DND-41 (cell line): ENCODE measurements around the gene SYNE2.
A peak's percentile ranks its signal among the peaks of the same experiment; 100 is the strongest.

Experiments used
- ATAC-seq: fragments of 200-7000 bp; cut with Tn5 transposase; 3 replicates; pipeline ENCODE4 v1.9.1; 2021; ENCODE audit warnings: low read depth; ENCODE audit not compliant: insufficient read depth
- DNase-seq: peaks from one replicate; pipeline ENCODE4 v3.0.0-alpha.2; 2020
- H2AFZ ChIP-seq: 2 replicates; pipeline ENCODE4 v1.6.0; 2012; ENCODE audit warnings: low read depth, low read length
- H3K27ac ChIP-seq: 2 replicates; pipeline ENCODE4 v1.5.1; 2012; ENCODE audit warnings: low read length, inconsistent platforms
- H3K27me3 ChIP-seq: fragments of 200-600 bp; sonication (generic); 2 replicates; pipeline ENCODE4 v1.6.0; 2012; ENCODE audit warnings: low read length, mild to moderate bottlenecking, inconsistent platforms; ENCODE audit not compliant: insufficient read depth, poor library complexity
- H3K36me3 ChIP-seq: 2 replicates; pipeline ENCODE4 v1.5.1; 2012; ENCODE audit warnings: low read length, inconsistent platforms; ENCODE audit not compliant: insufficient read depth
- H3K4me1 ChIP-seq: 2 replicates; pipeline ENCODE4 v1.5.1; 2012; ENCODE audit warnings: mild to moderate bottlenecking, low read length; ENCODE audit not compliant: insufficient read depth
- H3K4me2 ChIP-seq: 2 replicates; pipeline ENCODE4 v1.6.0; 2012; ENCODE audit warnings: mild to moderate bottlenecking, moderate library complexity, low read length, inconsistent platforms; ENCODE audit not compliant: insufficient read depth
- H3K4me3 ChIP-seq, 2 experiments: fragments of 200-600 bp in 1 of 2; shearing (Covaris generic) in 1 of 2; 2 replicates each; pipeline ENCODE4 v1.5.1; 2012 to 2016; ENCODE audit warnings: inconsistent platforms in 2 of 2, low read length in 2 of 2, mild to moderate bottlenecking in 2 of 2, low read depth in 1 of 2, moderate library complexity in 1 of 2
- H3K79me2 ChIP-seq: 2 replicates; pipeline ENCODE4 v1.6.0; 2012; ENCODE audit warnings: low read length, inconsistent platforms; ENCODE audit not compliant: insufficient read depth
- H3K9ac ChIP-seq: 2 replicates; pipeline ENCODE4 v1.6.0; 2012; ENCODE audit warnings: low read depth, mild to moderate bottlenecking, inconsistent platforms, low read length, moderate library complexity
- H3K9me3 ChIP-seq: 2 replicates; pipeline ENCODE4 v1.5.1; 2012; ENCODE audit warnings: low read length, moderate library complexity, mild to moderate bottlenecking, inconsistent platforms; ENCODE audit not compliant: insufficient read depth, severe bottlenecking
- H4K20me1 ChIP-seq: 2 replicates; pipeline ENCODE4 v1.6.0; 2012; ENCODE audit warnings: low read length; ENCODE audit not compliant: insufficient read depth
- CTCF ChIP-seq: IDR thresholded peaks from 2 replicates; pipeline ENCODE4 v1.5.1; 2012; ENCODE audit warnings: borderline replicate concordance, low read length, moderate library complexity, mild to moderate bottlenecking; ENCODE audit not compliant: poor library complexity, severe bottlenecking; ENCODE audit errors: extremely low read depth
- EZH2 ChIP-seq: IDR thresholded peaks from 3 replicates; pipeline ENCODE4 v1.6.1; 2012; ENCODE audit warnings: borderline replicate concordance, low read depth, mild to moderate bottlenecking, moderate library complexity, low read length, inconsistent platforms; ENCODE audit not compliant: severe bottlenecking

The SYNE2 gene

DNA sequence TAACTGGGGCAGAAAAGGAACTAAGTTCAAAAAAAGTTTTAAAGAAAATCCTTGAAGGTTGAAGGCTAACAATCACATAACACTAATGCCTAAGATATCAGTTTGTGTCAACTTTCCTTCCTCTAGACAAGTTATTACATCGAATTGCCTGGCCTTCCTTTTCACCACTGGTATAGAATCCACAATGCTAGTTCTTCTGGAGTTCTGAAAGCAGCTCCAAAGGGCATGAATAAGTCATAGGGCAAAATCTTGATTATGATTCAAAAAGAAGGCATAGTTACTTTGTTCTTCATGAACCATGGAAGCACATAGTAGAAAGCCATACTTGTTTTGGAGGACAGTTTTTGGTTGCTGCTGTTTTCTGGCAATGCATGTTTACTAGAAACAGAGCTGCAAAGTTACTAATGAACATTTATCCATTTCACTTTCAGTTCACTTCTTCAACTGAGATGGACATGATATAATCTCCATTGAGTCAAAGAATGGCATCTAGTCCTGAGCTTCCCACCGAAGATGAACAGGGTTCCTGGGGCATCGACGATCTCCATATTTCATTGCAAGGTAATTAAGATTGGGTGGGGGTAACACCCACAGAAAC lies 56.0 kb downstream of the SYNE2 start:
- Histone ChIP-seq H3K4me2 (no peak overlapping the region), H3K4me3 (no peak overlapping the region), H3K36me3 (peaks cover 43% of the 10 kb centered on the region), H3K4me1 (no peaks in the 10 kb centered on the region), H4K20me1 (peaks cover 12% of the 10 kb centered on the region; the same call in 1 of the 2 replicates), H3K27me3 (no peaks in the 10 kb centered on the region), H3K9me3 (no peaks in the 10 kb centered on the region), H3K79me2 (peaks cover 73% of the 10 kb centered on the region), H3K9ac (no peak overlapping the region), H3K27ac (peak overlapping the region; percentile 45), H2AFZ (no peak overlapping the region)
- no peak for TF ChIP-seq CTCF
- TF ChIP-seq EZH2 = no peak
- DNase-seq = no peak
- ATAC-seq = no peak

DNA sequence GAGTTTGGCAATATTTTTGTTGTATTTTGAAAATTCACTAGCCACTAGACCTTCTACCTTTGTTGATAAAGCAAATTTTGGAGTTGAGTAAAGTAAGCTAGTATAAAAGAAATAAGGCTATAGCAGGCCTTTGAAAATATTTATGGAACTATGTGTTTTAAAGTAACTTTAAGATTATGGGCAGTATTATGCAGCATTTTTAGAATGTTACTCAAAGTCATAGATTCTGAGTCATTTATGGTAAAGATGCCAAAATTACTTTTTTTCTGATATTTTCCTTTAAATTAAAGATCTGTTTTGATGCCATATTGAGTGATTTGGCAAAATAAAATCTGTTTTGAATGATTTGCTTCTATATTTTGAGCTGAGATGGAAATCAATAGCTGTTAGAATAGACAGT lies 57.2 kb downstream of the SYNE2 start:
- TF ChIP-seq CTCF = no peak
- no peak for TF ChIP-seq EZH2
- Histone ChIP-seq H4K20me1 (peaks cover 12% of the 10 kb centered on the region; the same call in 1 of the 2 replicates), H3K36me3 (peaks cover 47% of the 10 kb centered on the region), H2AFZ (no peak overlapping the region), H3K9ac (no peak overlapping the region), H3K9me3 (no peaks in the 10 kb centered on the region), H3K4me1 (no peaks in the 10 kb centered on the region), H3K79me2 (peaks cover 72% of the 10 kb centered on the region), H3K4me2 (no peak overlapping the region), H3K27me3 (no peaks in the 10 kb centered on the region), H3K27ac (no peak overlapping the region), H3K4me3 (no peak overlapping the region)
- ATAC-seq (no peak), DNase-seq (no peak)

- Histone ChIP-seq H3K27ac (no peak overlapping the region), H2AFZ (no peak overlapping the region), H3K79me2 (peaks cover 65% of the 10 kb centered on the region), H3K9me3 (no peaks in the 10 kb centered on the region), H3K9ac (no peak overlapping the region), H3K27me3 (no peaks in the 10 kb centered on the region), H3K4me2 (no peak overlapping the region), H3K4me3 (no peak overlapping the region), H4K20me1 (peaks cover 5% of the 10 kb centered on the region; the same call in 1 of the 2 replicates), H3K36me3 (peaks cover 51% of the 10 kb centered on the region), H3K4me1 (no peaks in the 10 kb centered on the region)
- DNase-seq (no peak), ATAC-seq (no peak)
- TF ChIP-seq EZH2 = no peak
- no peak for TF ChIP-seq CTCF
Measured at GRCh38 chr14:63910583-63911363, 58.0 kb downstream of the SYNE2 start.
